Cardiac muscle cell (in vitro differentiated cells and primary cell): ENCODE data around the gene ASGR1. TPM values are rescaled to one million over a fixed set of nuclear protein-coding genes. Genes with fewer than 3 reads are reported as not detected.

Source experiments
- DNase-seq, 2 donors: peaks; one replicate each; pipeline versions ENCODE4 v3.0.0 to v3.0.0-alpha.2; 2010 to 2017; ENCODE audit warnings: low read depth in 1 of 2, low spot score in 1 of 2
- H3K27ac ChIP-seq: fragments of 200-600 bp; sonication (generic); 2 replicates; pipeline ENCODE4 v1.5.1; 2016
- H3K27me3 ChIP-seq: fragments of 200-600 bp; sonication (generic); 2 replicates; pipeline ENCODE4 v1.6.0; 2016; ENCODE audit warnings: control low read depth
- H3K36me3 ChIP-seq: fragments of 200-600 bp; sonication (generic); 2 replicates; pipeline ENCODE4 v1.5.1; 2016; ENCODE audit warnings: control low read depth
- H3K4me1 ChIP-seq: fragments of 200-600 bp; sonication (generic); 2 replicates; pipeline ENCODE4 v1.8.1; 2017; ENCODE audit warnings: low read depth, mild to moderate bottlenecking, mixed run types
- H3K4me3 ChIP-seq: fragments of 200-600 bp; sonication (generic); 2 replicates; pipeline ENCODE4 v1.5.1; 2016; ENCODE audit warnings: mild to moderate bottlenecking
- H3K9me3 ChIP-seq: fragments of 200-600 bp; sonication (generic); 2 replicates; pipeline ENCODE4 v1.5.1; 2017; ENCODE audit warnings: low read depth, mild to moderate bottlenecking, control low read depth
- CTCF ChIP-seq: IDR thresholded peaks from 2 replicates; pipeline ENCODE4 v1.5.1; 2012; ENCODE audit warnings: low read depth, mild to moderate bottlenecking, low read length
- polyA plus RNA-seq: library from polyadenylated mRNA; unstranded; fragments of >200 nt; fragmentation: Nextera tagmentation; extraction: Ambion mirVana; gene quantifications from 2 replicates; pipeline ENCODE4 v1.2.1, GENCODE V29; 2016
- total RNA-seq: library from RNA; depleted of rRNA; stranded (reverse); fragments of >200 nt; gene quantifications from 2 replicates; pipeline ENCODE4 v1.2.3, GENCODE V29; 2016

The ASGR1 gene
- total and polyA plus RNA-seq, 2 experiments from 2014 or later = 20.2 to 21.7 TPM

DNA sequence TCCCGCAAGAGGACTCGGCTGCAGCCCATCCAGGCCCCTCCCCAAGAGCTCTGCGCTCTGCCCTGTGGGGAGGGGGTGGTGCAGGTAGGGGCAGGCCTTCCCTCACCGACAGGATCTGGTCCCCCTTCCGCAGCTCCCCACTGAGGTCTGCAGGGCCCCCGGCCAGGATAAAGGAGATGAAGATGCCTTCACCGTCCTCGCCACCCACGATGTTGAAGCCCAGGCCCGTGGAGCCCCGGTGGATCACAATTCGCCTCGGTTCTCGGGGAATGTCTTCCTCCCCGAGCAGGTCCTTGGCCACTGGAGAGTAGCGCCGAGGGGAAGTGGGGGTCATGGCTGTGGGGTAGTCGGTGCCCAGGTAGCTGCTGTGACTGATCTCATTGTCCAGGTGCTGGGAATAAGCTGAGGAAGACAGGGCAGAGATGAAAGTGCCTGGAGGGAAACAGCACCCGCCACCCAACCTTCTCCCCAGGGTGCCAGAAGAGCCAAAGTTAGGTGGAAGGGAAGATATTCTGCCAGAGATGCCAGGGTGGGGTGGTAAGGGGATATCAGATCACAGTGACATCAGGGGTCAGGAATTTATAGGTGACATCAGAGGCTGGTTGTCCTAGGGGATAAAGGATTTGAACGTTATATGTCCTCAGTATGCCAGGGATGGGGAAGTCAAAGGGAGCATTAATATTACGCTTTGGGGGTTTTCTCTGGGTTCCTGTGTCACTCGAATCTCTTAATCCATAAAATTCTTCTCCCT lies 17.7 kb upstream of the ASGR1 start:
- Histone ChIP-seq H3K27me3 (no peaks in the 10 kb centered on the region), H3K4me3 (no peak overlapping the region), H3K27ac (no peak overlapping the region), H3K9me3 (no peaks in the 10 kb centered on the region), H3K4me1 (no peaks in the 10 kb centered on the region), H3K36me3 (peaks cover 24% of the 10 kb centered on the region)
- no peak for DNase-seq
- TF ChIP-seq CTCF = no peak

GRCh38 chr17:7195971-7196370 lies 16.8 kb upstream of the ASGR1 start:
- Histone ChIP-seq H3K4me3 (no peak overlapping the region), H3K4me1 (peaks cover 4% of the 10 kb centered on the region), H3K27ac (no peak overlapping the region), H3K9me3 (no peaks in the 10 kb centered on the region), H3K36me3 (peaks cover 16% of the 10 kb centered on the region), H3K27me3 (no peaks in the 10 kb centered on the region)
- TF ChIP-seq CTCF = no peak
- no peak for DNase-seq

DNA sequence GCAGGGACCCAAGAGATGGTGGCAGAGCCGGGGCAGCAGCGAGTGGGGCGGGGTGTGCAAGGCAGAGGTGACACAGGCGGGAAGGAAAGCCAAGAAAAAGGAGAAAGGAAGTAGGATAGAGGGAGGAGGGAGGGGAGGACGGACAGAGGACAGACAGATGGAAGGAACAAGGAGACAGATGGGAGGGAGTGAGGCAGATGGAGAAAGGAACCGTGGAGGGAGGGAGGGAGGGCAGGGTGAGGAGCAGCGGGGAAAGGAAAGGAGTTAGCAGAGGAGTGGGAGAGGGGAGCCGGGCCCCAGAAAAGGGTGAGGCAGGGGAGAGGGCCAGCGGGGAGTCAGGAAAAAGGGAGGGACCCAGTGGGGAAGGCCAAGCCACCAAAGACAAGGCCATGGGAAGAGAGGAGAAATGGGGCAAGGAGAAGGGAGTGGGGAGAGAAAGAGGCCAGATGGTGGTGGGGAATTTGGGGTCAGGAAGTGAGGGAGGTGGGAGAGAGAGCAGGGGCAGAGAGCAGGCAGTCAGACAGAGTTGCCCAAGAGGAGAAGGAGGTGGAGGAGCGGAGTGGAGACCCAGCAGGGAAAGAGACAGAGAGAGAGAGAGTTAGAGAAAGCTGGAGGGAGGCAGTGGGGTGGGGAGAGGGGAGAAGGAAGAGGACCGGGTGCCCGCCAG lies 13.2 kb upstream of the ASGR1 start:
- H3K9me3 ChIP-seq = no peaks in the 10 kb centered on the region
- H3K4me1 ChIP-seq = peaks cover 5% of the 10 kb centered on the region
- H3K27ac ChIP-seq = no peak overlapping the region
- no peak overlapping the region for H3K4me3 ChIP-seq
- H3K36me3 ChIP-seq = peaks cover 18% of the 10 kb centered on the region
- TF ChIP-seq CTCF = no peak
- no peaks in the 10 kb centered on the region for H3K27me3 ChIP-seq
- DNase-seq = no peak

GRCh38 chr17:7191571-7192270 lies 12.6 kb upstream of the ASGR1 start:
- DNase-seq = peak; percentile 40 to 69
- Histone ChIP-seq H3K27me3 (no peaks in the 10 kb centered on the region), H3K9me3 (no peaks in the 10 kb centered on the region), H3K4me1 (peaks cover 5% of the 10 kb centered on the region), H3K36me3 (peaks cover 18% of the 10 kb centered on the region), H3K27ac (peak overlapping the region; percentile 84), H3K4me3 (no peak overlapping the region)
- no peak for TF ChIP-seq CTCF

GRCh38 chr17:7191069-7191468 lies 11.9 kb upstream of the ASGR1 start:
- no peaks in the 10 kb centered on the region for H3K9me3 ChIP-seq
- H3K4me1 ChIP-seq = peaks cover 5% of the 10 kb centered on the region
- TF ChIP-seq CTCF = no peak
- H3K36me3 ChIP-seq = peaks cover 14% of the 10 kb centered on the region
- DNase-seq = no peak
- no peaks in the 10 kb centered on the region for H3K27me3 ChIP-seq
- peak overlapping the region; percentile 84 for H3K27ac ChIP-seq
- H3K4me3 ChIP-seq = no peak overlapping the region
